NCI-H1048 (cell line): ENCODE data around the gene LAPTM5.
"Not testable (repeated sequence)": the region's sequence is repeated elsewhere in the genome, so short reads cannot be mapped to it uniquely, and the experiment has no call there.

Experiments used
- DNase-seq: peaks from one replicate; lab custom pipeline; 2025; lab: John Stamatoyannopoulos, UW

The LAPTM5 gene

GRCh38 chr1:30770150-30770549 lies 12.6 kb upstream of the LAPTM5 start:
- DNase-seq: no peak

- no peak for DNase-seq
These were observed 11.5 kb upstream of the LAPTM5 start for GRCh38 chr1:30768830-30769718.

- no peak for DNase-seq
These were observed 10.7 kb upstream of the LAPTM5 start for GRCh38 chr1:30768159-30768829.

GRCh38 chr1:30766948-30767347 lies 9.4 kb upstream of the LAPTM5 start:
- DNase-seq: not testable (repeated sequence)

- DNase-seq: no peak
These were observed 8.2 kb upstream of the LAPTM5 start for GRCh38 chr1:30765556-30766434.

GRCh38 chr1:30764939-30765555 lies 7.5 kb upstream of the LAPTM5 start:
- DNase-seq: no peak

- DNase-seq: no peak
These were observed 6.8 kb upstream of the LAPTM5 start for GRCh38 chr1:30764396-30764795.

GRCh38 chr1:30763651-30764248 lies 6.2 kb upstream of the LAPTM5 start:
- DNase-seq: no peak

GRCh38 chr1:30762930-30763650 lies 5.5 kb upstream of the LAPTM5 start:
- DNase-seq: no peak

- no peak for DNase-seq
These were observed 4.8 kb upstream of the LAPTM5 start for GRCh38 chr1:30762152-30762929.

- no peak for DNase-seq
These were observed 4.0 kb upstream of the LAPTM5 start for GRCh38 chr1:30761381-30762151.

- DNase-seq: no peak
These were observed 3.2 kb upstream of the LAPTM5 start for GRCh38 chr1:30760596-30761324.

- DNase-seq: no peak
These were observed 2.2 kb upstream of the LAPTM5 start for GRCh38 chr1:30759718-30760281.

GRCh38 chr1:30758785-30759380 lies 1.3 kb upstream of the LAPTM5 start:
- DNase-seq: no peak

GRCh38 chr1:30758121-30758688 lies 631 bp upstream of the LAPTM5 start:
- DNase-seq: no peak

- no peak for DNase-seq
These were observed 826 bp downstream of the LAPTM5 start for GRCh38 chr1:30756545-30757351.

GRCh38 chr1:30756206-30756544 lies 1.4 kb downstream of the LAPTM5 start:
- DNase-seq: no peak
